Nephron progenitor cell (in vitro differentiated cells): ENCODE data around the gene RNF130.
A peak's percentile ranks its signal among the peaks of the same experiment; 100 is the strongest.

Experiments
- DNase-seq: peaks from one replicate; pipeline ENCODE4 v3.0.0; 2021
- H3K27ac Mint-ChIP-seq: 2 replicates; pipeline ENCODE4 v1.8.0; 2021; ENCODE audit warnings: mild to moderate bottlenecking, moderate library complexity, mixed read lengths
- H3K27me3 Mint-ChIP-seq: 2 replicates; pipeline ENCODE4 v1.8.0; 2021; ENCODE audit warnings: mild to moderate bottlenecking, low read depth, mixed read lengths; ENCODE audit not compliant: poor library complexity
- H3K36me3 Mint-ChIP-seq: 2 replicates; pipeline ENCODE4 v1.8.0; 2021; ENCODE audit warnings: low read depth, mixed read lengths
- H3K4me1 Mint-ChIP-seq: 2 replicates; pipeline ENCODE4 v1.8.0; 2021; ENCODE audit warnings: mixed read lengths
- H3K4me3 Mint-ChIP-seq: 2 replicates; pipeline ENCODE4 v1.8.0; 2021; ENCODE audit warnings: mild to moderate bottlenecking, moderate library complexity, mixed read lengths
- H3K9me3 Mint-ChIP-seq: 2 replicates; pipeline ENCODE4 v1.8.0; 2021; ENCODE audit warnings: mild to moderate bottlenecking, moderate library complexity, mixed read lengths
- TF ChIP-seq, protein P1 (sequence below): fragments of 200-600 bp; sonication (generic); IDR thresholded peaks from 2 replicates; pipeline ENCODE4 v1.5.0; 2021; ENCODE audit warnings: antibody characterized with exemption

The RNF130 gene

DNA sequence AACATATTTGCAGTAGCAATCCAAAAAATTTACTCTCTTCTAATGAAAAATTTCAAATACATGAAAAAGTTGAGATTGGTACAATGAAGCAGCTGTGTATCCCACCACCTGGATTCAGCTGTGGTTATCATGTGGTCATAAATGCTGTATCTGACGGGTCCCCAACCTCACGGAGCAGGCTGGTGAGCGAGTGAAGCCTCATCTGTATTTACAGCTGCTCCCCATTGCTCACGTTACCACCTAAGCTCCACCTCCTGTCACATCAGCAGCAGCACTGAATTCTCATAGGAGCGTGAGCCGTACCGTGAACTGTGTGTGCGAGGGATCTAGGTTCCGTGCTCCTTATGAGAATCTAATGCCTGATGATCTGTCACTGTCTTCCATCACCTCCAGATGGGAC is 6.8 kb upstream of the RNF130 start:
- peaks cover 24% of the 10 kb centered on the region for H3K9me3 Mint-ChIP-seq
- H3K27me3 Mint-ChIP-seq: peaks cover 18% of the 10 kb centered on the region
- no peak overlapping the region for H3K4me3 Mint-ChIP-seq
- H3K27ac Mint-ChIP-seq: no peak overlapping the region
- H3K4me1 Mint-ChIP-seq: peaks cover 11% of the 10 kb centered on the region
- TF ChIP-seq, protein P1, sequence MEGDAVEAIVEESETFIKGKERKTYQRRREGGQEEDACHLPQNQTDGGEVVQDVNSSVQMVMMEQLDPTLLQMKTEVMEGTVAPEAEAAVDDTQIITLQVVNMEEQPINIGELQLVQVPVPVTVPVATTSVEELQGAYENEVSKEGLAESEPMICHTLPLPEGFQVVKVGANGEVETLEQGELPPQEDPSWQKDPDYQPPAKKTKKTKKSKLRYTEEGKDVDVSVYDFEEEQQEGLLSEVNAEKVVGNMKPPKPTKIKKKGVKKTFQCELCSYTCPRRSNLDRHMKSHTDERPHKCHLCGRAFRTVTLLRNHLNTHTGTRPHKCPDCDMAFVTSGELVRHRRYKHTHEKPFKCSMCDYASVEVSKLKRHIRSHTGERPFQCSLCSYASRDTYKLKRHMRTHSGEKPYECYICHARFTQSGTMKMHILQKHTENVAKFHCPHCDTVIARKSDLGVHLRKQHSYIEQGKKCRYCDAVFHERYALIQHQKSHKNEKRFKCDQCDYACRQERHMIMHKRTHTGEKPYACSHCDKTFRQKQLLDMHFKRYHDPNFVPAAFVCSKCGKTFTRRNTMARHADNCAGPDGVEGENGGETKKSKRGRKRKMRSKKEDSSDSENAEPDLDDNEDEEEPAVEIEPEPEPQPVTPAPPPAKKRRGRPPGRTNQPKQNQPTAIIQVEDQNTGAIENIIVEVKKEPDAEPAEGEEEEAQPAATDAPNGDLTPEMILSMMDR: no peak
- DNase-seq: no peak
- no peaks in the 10 kb centered on the region for H3K36me3 Mint-ChIP-seq

DNA sequence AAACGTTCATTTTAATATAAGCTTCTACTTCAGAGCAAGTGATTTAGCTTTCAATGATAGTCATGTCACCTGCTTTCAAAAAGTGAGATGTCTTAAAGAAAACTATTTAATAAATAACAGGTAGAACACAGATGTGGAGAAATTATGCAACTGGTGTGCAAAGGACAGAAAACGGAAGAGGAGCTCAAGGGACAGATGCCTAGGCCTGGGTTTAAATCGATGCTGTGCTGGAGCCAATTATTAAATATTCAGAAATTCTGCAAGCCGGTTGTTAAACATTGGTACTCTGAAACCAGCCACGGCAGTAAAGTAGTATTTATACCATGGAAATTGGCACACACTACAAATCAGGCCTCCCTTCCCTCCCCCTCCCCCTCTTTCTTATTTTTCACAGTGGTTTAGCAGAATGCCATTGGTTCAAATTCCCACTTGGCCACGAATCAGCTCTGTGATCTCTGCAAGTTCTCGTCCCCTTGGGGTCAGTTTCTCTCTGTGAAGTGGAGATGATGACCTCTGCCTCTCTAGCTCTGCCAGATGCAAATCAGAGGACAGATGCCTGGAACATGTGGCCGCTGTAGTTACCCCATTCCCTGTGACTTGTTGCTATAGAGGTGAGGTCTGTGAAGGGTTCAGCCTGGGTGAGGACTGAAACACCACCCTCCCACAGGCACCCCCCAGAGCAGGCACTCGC is 6.2 kb upstream of the RNF130 start:
- Mint-ChIP-seq H3K4me1 (peaks cover 5% of the 10 kb centered on the region), H3K9me3 (peaks cover 30% of the 10 kb centered on the region), H3K36me3 (no peaks in the 10 kb centered on the region), H3K27me3 (peaks cover 20% of the 10 kb centered on the region), H3K27ac (no peak overlapping the region), H3K4me3 (no peak overlapping the region)
- TF ChIP-seq, protein P1: no peak
- no peak for DNase-seq

DNA sequence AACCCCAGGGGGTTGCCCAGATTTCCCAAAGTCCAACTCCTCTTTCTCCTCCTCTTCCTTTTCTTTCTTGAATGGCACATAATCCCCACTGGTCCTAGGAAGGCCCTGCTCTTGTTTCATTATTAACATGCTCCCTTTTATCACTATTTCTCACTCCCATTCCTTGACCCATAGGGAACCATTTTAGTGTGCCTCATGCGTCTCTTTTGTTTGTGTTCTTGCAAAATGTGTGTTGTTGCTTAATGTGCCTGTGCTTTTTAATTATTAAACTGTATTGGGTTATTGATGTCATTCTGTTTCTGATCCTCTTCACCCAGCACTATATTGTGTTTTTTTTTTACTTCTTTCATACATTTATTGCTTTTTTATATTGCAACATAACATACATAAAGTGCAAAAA is 4.1 kb upstream of the RNF130 start:
- no peak for DNase-seq
- no peaks in the 10 kb centered on the region for H3K4me1 Mint-ChIP-seq
- H3K27me3 Mint-ChIP-seq: peaks cover 28% of the 10 kb centered on the region
- H3K36me3 Mint-ChIP-seq: peaks cover 4% of the 10 kb centered on the region
- H3K27ac Mint-ChIP-seq: no peak overlapping the region
- TF ChIP-seq, protein P1: no peak
- H3K4me3 Mint-ChIP-seq: no peak overlapping the region
- peaks cover 38% of the 10 kb centered on the region for H3K9me3 Mint-ChIP-seq

DNA sequence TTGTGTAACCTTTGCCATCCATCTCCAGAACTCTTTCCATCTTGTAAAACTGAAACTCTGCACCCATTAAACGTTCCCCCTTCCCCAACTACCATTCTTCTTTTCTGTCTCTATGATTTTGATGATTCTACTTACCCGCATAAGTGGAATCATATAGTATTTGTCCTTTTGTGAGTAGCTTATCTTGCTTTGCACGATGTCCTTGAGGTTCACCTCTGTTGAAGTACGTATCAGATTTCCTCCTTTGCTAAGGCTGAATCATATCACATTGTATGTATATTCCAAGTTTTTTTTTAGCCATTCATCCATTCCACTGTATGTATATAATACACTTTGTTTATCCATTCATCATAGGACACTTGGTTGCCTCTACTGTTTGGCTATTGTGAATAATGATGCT is 2.9 kb upstream of the RNF130 start:
- H3K27me3 Mint-ChIP-seq: peaks cover 28% of the 10 kb centered on the region
- no peak overlapping the region for H3K27ac Mint-ChIP-seq
- no peak overlapping the region for H3K4me3 Mint-ChIP-seq
- H3K4me1 Mint-ChIP-seq: peaks cover 8% of the 10 kb centered on the region
- H3K9me3 Mint-ChIP-seq: peaks cover 35% of the 10 kb centered on the region
- no peak for DNase-seq
- peaks cover 4% of the 10 kb centered on the region for H3K36me3 Mint-ChIP-seq
- TF ChIP-seq, protein P1: no peak

DNA sequence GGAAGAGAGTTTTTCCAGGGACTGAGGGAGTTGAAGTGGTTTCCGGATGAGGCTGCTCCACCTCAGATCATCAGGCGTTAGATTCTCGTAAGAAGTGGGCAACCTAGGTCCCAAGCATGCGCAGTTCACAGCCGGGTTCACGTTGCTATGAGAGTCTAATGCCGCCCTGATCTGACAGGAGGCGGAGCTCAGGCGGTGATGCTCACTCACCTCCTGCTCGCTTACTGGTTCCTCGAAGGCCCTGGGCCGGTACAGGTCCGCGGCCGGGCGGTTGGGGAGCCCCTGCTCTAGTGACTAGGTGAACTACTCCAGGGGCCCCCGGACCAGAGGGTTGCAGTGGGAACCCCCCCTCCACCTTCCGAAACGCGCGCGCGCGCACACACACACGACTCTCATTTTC is 997 bp upstream of the RNF130 start:
- no peak for DNase-seq
- Mint-ChIP-seq H3K4me3 (peak overlapping the region; percentile 58), H3K27me3 (peaks cover 28% of the 10 kb centered on the region), H3K36me3 (peaks cover 8% of the 10 kb centered on the region), H3K27ac (no peak overlapping the region), H3K9me3 (peaks cover 20% of the 10 kb centered on the region), H3K4me1 (peaks cover 27% of the 10 kb centered on the region)
- TF ChIP-seq, protein P1: no peak

DNA sequence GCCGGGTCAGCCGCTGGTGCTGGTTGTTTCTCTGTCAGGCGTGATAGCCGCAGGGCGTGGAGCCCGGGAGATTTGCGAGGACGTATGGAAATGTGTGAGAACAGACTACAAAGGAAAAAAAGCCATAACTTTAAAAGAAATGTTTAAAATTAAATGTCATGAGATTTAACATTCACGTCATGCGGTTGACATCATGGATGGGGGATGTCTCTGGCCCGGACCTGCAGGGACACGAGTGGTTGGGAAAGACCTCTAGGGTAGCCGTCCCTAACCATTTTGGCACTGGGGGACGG is 643 bp upstream of the RNF130 start:
- no peak for DNase-seq
- Mint-ChIP-seq H3K9me3 (peaks cover 20% of the 10 kb centered on the region), H3K36me3 (peaks cover 8% of the 10 kb centered on the region), H3K4me3 (peak overlapping the region; percentile 58), H3K4me1 (peaks cover 31% of the 10 kb centered on the region), H3K27me3 (peaks cover 28% of the 10 kb centered on the region), H3K27ac (no peak overlapping the region)
- TF ChIP-seq, protein P1: no peak
